ENCODE measurements around the gene SVIL. TPM values are rescaled to one million over a fixed set of nuclear protein-coding genes. Genes with fewer than 3 reads are reported as not detected.

Gene SVIL
- total and polyA plus RNA-seq, 2 of the 13 experiments (the other 11 are each of a cell fraction or from before 2014, with no cell fraction given), result 3.9 to 12.1 TPM

DNA sequence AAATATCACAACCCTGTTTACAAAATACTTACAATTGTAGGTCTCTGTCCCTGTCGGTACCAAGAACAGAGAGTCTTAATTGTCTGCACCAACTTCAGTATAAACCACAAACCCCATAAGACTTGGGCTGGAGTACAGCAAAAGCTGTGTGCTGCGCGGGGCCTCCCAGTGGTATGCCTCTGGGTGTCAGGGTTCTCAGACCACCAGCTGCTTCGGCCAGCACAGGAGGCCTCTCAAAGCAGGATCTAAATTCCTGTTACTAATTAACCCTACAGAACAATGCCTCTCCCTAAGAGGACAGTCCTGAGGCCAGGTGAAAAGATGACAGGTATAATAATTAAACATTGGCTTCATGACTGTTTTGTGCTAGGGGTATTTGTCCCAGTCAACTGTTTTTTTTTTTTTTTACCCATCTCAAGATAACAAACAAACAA, 957 bp upstream of the SVIL start (continued):
- TF ChIP-seq LCORL (IDR thresholded peaks at IDR 0.05), result no peak
- TF ChIP-seq LCORL (CRISPR knock-in tag; IDR thresholded peaks at IDR 0.05), result peak; percentile 64
- no peak for TF ChIP-seq ZNF335 (CRISPR knock-in tag; IDR thresholded peaks at IDR 0.05)
- TF ChIP-seq ZNF263 (CRISPR knock-in tag; IDR thresholded peaks at IDR 0.05), result no peak
- TF ChIP-seq, protein P1, sequence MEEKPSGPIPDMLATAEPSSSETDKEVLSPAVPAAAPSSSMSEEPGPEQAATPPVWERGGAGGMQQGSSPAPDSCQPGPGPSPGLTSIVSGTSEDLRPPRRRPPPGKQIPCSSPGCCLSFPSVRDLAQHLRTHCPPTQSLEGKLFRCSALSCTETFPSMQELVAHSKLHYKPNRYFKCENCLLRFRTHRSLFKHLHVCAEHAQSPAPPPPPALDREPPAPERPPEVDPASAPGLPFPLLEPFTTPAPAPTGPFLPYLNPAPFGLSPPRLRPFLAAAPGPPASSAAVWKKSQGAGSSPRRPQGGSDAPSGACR (CRISPR knock-in tag; IDR thresholded peaks at IDR 0.05), result no peak
- TF ChIP-seq, protein P2, sequence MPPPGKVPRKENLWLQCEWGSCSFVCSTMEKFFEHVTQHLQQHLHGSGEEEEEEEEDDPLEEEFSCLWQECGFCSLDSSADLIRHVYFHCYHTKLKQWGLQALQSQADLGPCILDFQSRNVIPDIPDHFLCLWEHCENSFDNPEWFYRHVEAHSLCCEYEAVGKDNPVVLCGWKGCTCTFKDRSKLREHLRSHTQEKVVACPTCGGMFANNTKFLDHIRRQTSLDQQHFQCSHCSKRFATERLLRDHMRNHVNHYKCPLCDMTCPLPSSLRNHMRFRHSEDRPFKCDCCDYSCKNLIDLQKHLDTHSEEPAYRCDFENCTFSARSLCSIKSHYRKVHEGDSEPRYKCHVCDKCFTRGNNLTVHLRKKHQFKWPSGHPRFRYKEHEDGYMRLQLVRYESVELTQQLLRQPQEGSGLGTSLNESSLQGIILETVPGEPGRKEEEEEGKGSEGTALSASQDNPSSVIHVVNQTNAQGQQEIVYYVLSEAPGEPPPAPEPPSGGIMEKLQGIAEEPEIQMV (CRISPR knock-in tag; IDR thresholded peaks at IDR 0.05; ENCODE audit: low read depth), result no peak
- TF ChIP-seq, protein P3, sequence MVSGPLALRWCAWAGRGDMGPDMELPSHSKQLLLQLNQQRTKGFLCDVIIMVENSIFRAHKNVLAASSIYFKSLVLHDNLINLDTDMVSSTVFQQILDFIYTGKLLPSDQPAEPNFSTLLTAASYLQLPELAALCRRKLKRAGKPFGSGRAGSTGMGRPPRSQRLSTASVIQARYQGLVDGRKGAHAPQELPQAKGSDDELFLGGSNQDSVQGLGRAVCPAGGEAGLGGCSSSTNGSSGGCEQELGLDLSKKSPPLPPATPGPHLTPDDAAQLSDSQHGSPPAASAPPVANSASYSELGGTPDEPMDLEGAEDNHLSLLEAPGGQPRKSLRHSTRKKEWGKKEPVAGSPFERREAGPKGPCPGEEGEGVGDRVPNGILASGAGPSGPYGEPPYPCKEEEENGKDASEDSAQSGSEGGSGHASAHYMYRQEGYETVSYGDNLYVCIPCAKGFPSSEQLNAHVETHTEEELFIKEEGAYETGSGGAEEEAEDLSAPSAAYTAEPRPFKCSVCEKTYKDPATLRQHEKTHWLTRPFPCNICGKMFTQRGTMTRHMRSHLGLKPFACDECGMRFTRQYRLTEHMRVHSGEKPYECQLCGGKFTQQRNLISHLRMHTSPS (CRISPR knock-in tag; IDR thresholded peaks at IDR 0.05; ENCODE audit: low read depth), result no peak
- no peak for TF ChIP-seq HOXA7 (CRISPR knock-in tag; IDR thresholded peaks at IDR 0.05)
- TF ChIP-seq ZNF3 (CRISPR knock-in tag; IDR thresholded peaks at IDR 0.05), result no peak
- peak; percentile 50; the same call in 1 of the 2 replicates for TF ChIP-seq POGZ (CRISPR knock-in tag; IDR thresholded peaks at IDR 0.05)
- no peak for TF ChIP-seq ZNF782 (CRISPR knock-in tag; IDR thresholded peaks at IDR 0.05; ENCODE audit: borderline replicate concordance)
- no peak for TF ChIP-seq HNRNPL (IDR thresholded peaks at IDR 0.05; ENCODE audit: low read depth, low read length)
- TF ChIP-seq ZNF7 (CRISPR knock-in tag; IDR thresholded peaks at IDR 0.05), result no peak
- no peak for TF ChIP-seq KDM4B (CRISPR knock-in tag; IDR thresholded peaks at IDR 0.05)
- TF ChIP-seq CCDC6 (CRISPR knock-in tag; IDR thresholded peaks at IDR 0.05), result no peak
- TF ChIP-seq ZNF33A (CRISPR knock-in tag; IDR thresholded peaks at IDR 0.05; ENCODE audit: borderline replicate concordance), result no peak
- TF ChIP-seq MLLT10 (CRISPR knock-in tag; IDR thresholded peaks at IDR 0.05), result no peak
- peak; percentile 48; the same call in 1 of the 2 replicates for TF ChIP-seq KAT7 (CRISPR knock-in tag; IDR thresholded peaks at IDR 0.05; ENCODE audit: borderline replicate concordance)
- TF ChIP-seq IRF2 (CRISPR knock-in tag; IDR thresholded peaks at IDR 0.05), result no peak
- no peak for TF ChIP-seq CCAR2 (optimal IDR thresholded peaks at IDR 0.05; ENCODE audit: low read depth, low read length)
- no peak for TF ChIP-seq FOXO1 (CRISPR knock-in tag; IDR thresholded peaks at IDR 0.05)
- TF ChIP-seq, protein P4, sequence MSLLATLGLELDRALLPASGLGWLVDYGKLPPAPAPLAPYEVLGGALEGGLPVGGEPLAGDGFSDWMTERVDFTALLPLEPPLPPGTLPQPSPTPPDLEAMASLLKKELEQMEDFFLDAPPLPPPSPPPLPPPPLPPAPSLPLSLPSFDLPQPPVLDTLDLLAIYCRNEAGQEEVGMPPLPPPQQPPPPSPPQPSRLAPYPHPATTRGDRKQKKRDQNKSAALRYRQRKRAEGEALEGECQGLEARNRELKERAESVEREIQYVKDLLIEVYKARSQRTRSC (CRISPR knock-in tag; IDR thresholded peaks at IDR 0.05; ENCODE audit: low read depth), result no peak
- TF ChIP-seq MZF1 (CRISPR knock-in tag; IDR thresholded peaks at IDR 0.05; ENCODE audit: borderline replicate concordance), result no peak
- TF ChIP-seq PAF1 (CRISPR knock-in tag; IDR thresholded peaks at IDR 0.05), result no peak
- no peak for TF ChIP-seq BCL6 (CRISPR knock-in tag; IDR thresholded peaks at IDR 0.05)
- TF ChIP-seq, protein P5, sequence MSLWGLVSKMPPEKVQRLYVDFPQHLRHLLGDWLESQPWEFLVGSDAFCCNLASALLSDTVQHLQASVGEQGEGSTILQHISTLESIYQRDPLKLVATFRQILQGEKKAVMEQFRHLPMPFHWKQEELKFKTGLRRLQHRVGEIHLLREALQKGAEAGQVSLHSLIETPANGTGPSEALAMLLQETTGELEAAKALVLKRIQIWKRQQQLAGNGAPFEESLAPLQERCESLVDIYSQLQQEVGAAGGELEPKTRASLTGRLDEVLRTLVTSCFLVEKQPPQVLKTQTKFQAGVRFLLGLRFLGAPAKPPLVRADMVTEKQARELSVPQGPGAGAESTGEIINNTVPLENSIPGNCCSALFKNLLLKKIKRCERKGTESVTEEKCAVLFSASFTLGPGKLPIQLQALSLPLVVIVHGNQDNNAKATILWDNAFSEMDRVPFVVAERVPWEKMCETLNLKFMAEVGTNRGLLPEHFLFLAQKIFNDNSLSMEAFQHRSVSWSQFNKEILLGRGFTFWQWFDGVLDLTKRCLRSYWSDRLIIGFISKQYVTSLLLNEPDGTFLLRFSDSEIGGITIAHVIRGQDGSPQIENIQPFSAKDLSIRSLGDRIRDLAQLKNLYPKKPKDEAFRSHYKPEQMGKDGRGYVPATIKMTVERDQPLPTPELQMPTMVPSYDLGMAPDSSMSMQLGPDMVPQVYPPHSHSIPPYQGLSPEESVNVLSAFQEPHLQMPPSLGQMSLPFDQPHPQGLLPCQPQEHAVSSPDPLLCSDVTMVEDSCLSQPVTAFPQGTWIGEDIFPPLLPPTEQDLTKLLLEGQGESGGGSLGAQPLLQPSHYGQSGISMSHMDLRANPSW (CRISPR knock-in tag; IDR thresholded peaks at IDR 0.05; ENCODE audit: borderline replicate concordance), result no peak
- no peak for TF ChIP-seq RARG (CRISPR knock-in tag; IDR thresholded peaks at IDR 0.05; ENCODE audit: low read depth)
